Testis (tissue), 2 donors: ENCODE measurements around the gene SPACA7.

Experiments used
- POLR2A ChIP-seq: fragments of 450-650 bp; IDR thresholded peaks from one replicate; pipeline ENCODE4 v1.6.1; 2017; ENCODE audit warnings: antibody characterized with exemption, mild to moderate bottlenecking, moderate library complexity
- TF ChIP-seq, protein P1 (sequence below), 3 experiments: fragments of 450-650 bp in 2 of 3; fragments of 200-600 bp in 1 of 3; sonication (generic) in 1 of 3; IDR thresholded peaks; one replicate each; pipeline ENCODE4 v1.5.1; 2016 to 2019; ENCODE audit warnings: antibody characterized with exemption in 3 of 3, mild to moderate bottlenecking in 2 of 3, moderate library complexity in 1 of 3

GRCh38 chr13:112483299-112483698 is 107.1 kb downstream of the SPACA7 start:
- TF ChIP-seq, protein P1, sequence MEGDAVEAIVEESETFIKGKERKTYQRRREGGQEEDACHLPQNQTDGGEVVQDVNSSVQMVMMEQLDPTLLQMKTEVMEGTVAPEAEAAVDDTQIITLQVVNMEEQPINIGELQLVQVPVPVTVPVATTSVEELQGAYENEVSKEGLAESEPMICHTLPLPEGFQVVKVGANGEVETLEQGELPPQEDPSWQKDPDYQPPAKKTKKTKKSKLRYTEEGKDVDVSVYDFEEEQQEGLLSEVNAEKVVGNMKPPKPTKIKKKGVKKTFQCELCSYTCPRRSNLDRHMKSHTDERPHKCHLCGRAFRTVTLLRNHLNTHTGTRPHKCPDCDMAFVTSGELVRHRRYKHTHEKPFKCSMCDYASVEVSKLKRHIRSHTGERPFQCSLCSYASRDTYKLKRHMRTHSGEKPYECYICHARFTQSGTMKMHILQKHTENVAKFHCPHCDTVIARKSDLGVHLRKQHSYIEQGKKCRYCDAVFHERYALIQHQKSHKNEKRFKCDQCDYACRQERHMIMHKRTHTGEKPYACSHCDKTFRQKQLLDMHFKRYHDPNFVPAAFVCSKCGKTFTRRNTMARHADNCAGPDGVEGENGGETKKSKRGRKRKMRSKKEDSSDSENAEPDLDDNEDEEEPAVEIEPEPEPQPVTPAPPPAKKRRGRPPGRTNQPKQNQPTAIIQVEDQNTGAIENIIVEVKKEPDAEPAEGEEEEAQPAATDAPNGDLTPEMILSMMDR (IDR thresholded peaks at IDR 0.05), result no peak
- TF ChIP-seq POLR2A, result no peak
